Thoracic aorta (tissue), 2 donors: ENCODE data around the gene ASIP. TPM values are rescaled to one million over a fixed set of nuclear protein-coding genes. Genes with fewer than 3 reads are reported as not detected.

Experiments used
- ATAC-seq: fragments of 150-250 bp; one replicate; pipeline ENCODE4 v1.8.0; 2017; ENCODE audit warnings: low read depth; ENCODE audit not compliant: insufficient number of reproducible peaks, low FRiP score
- DNase-seq: peaks from one replicate; pipeline ENCODE4 v3.0.0-alpha.2; 2020; ENCODE audit warnings: low spot score
- H3K27ac ChIP-seq, 2 donors: fragments of 200-600 bp; sonication (generic); 1 replicate in 1 of 2; 2 replicates in 1 of 2; pipeline ENCODE4 v1.5.1; 2016; ENCODE audit warnings: mild to moderate bottlenecking in 2 of 2, moderate library complexity in 2 of 2
- H3K27me3 ChIP-seq: fragments of 200-600 bp; sonication (generic); replicated peaks from 2 replicates; pipeline ENCODE4 v1.6.0; 2016; ENCODE audit warnings: mild to moderate bottlenecking; ENCODE audit not compliant: insufficient read depth
- H3K36me3 ChIP-seq: fragments of 200-600 bp; sonication (generic); one replicate; pipeline ENCODE4 v1.5.1; 2016
- H3K4me1 ChIP-seq, 2 donors: fragments of 200-600 bp; sonication (generic); 1 replicate in 1 of 2; 2 replicates in 1 of 2; pipeline versions ENCODE4 v1.5.1 to v1.6.0; 2016; ENCODE audit warnings: low read depth in 2 of 2, mild to moderate bottlenecking in 1 of 2; ENCODE audit not compliant: control insufficient read depth in 1 of 2
- H3K4me3 ChIP-seq: fragments of 200-600 bp; sonication (generic); 2 replicates; pipeline ENCODE4 v1.5.1; 2016; ENCODE audit warnings: mild to moderate bottlenecking
- H3K9me3 ChIP-seq: fragments of 200-600 bp; sonication (generic); 2 replicates; pipeline ENCODE4 v1.5.1; 2016
- CTCF ChIP-seq: fragments of 200-600 bp; sonication (generic); IDR thresholded peaks from one replicate; pipeline ENCODE4 v1.5.1; 2019; ENCODE audit warnings: antibody characterized with exemption
- total RNA-seq, 2 donors: library from RNA; depleted of rRNA; stranded (reverse); fragments of >200 nt; gene quantifications; one replicate each; pipeline versions ENCODE4 v1.1.0 to v1.2.3, GENCODE V29; 2016

Gene ASIP
- total RNA-seq, 2 donors from 2014 or later: not detected

- TF ChIP-seq CTCF: no peak
- H3K4me3 ChIP-seq: peak overlapping the region; percentile 43
- no peak overlapping the region for H3K27ac ChIP-seq
- no peaks in the 10 kb centered on the region for H3K36me3 ChIP-seq
- H3K27me3 ChIP-seq: no peaks in the 10 kb centered on the region
- peaks cover 7 to 21% of the 10 kb centered on the region in 2 donors for H3K4me1 ChIP-seq
- DNase-seq (no peak), ATAC-seq (no peak)
- H3K9me3 ChIP-seq: no peaks in the 10 kb centered on the region
These were observed 70.8 kb downstream of the ASIP start for GRCh38 chr20:34312024-34312460.

DNA sequence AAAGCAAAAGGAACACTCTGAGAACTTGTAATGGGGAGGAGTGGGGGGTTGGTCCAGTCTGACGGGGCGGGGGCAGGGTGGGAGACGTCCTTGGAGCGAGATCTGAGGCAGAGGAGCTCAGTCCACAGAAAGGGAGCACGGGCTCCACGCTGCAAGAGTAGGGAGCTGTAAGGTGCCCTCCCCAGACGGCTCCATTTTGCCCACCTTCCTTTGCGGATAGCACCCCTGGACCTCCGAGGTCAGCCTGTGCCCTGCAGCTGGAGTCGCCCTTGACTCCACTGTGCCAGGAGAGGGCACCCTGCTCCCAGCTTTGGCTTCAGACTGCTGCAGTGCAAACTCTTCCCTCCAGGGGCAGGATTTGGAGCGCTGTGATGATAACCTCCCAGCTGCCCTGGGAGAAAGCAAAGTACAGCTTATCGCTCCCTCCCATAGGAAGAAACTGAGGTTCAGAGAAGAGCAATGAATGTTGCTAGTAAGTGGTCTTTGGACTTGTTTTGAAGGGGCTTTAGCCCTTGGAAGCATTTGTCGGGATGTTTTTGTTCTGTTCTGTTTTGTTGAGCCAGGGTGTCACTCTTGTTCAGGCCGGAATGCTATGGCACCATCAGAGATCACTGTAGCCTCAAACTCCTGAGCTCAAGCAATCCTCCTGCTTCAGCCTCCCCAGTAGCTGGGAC lies 71.5 kb downstream of the ASIP start:
- peak overlapping the region; percentile 43 for H3K4me3 ChIP-seq
- no peaks in the 10 kb centered on the region for H3K36me3 ChIP-seq
- no peaks in the 10 kb centered on the region for H3K9me3 ChIP-seq
- peaks cover 7 to 21% of the 10 kb centered on the region in 2 donors for H3K4me1 ChIP-seq
- H3K27ac ChIP-seq: no peak overlapping the region
- TF ChIP-seq CTCF: peak; percentile 98
- H3K27me3 ChIP-seq: no peaks in the 10 kb centered on the region
- DNase-seq: peak; percentile 42
- ATAC-seq: peak; percentile 78

- no peak for ATAC-seq
- H3K27me3 ChIP-seq: no peaks in the 10 kb centered on the region
- no peak for TF ChIP-seq CTCF
- DNase-seq: no peak
- no peak overlapping the region for H3K4me3 ChIP-seq
- H3K9me3 ChIP-seq: no peaks in the 10 kb centered on the region
- no peak overlapping the region for H3K27ac ChIP-seq
- H3K4me1 ChIP-seq: peaks cover 7 to 21% of the 10 kb centered on the region in 2 donors
- no peaks in the 10 kb centered on the region for H3K36me3 ChIP-seq
These were observed 74.0 kb downstream of the ASIP start for GRCh38 chr20:34315236-34315635.

- H3K27ac ChIP-seq: no peak overlapping the region
- TF ChIP-seq CTCF: no peak
- H3K9me3 ChIP-seq: no peaks in the 10 kb centered on the region
- peaks cover 5 to 18% of the 10 kb centered on the region in 2 donors for H3K4me1 ChIP-seq
- H3K27me3 ChIP-seq: no peaks in the 10 kb centered on the region
- no peak overlapping the region for H3K4me3 ChIP-seq
- H3K36me3 ChIP-seq: no peaks in the 10 kb centered on the region
- ATAC-seq (no peak), DNase-seq (no peak)
These were observed 75.1 kb downstream of the ASIP start for GRCh38 chr20:34316196-34316814.

Other genes with a start within 250 kb of the ASIP start
- gene RALY, start 247.5 kb upstream of the ASIP start, total RNA-seq: 100 to 1,000 TPM; 104 to 166 TPM
- 10 to 100 TPM; 24.6 to 35.8 TPM for gene EIF2S2, start 129.2 kb upstream of the ASIP start, total RNA-seq
- 10 to 100 TPM; 38.7 to 71.8 TPM for gene AHCY, start 61.9 kb downstream of the ASIP start, total RNA-seq
- 10 to 100 TPM; 46.2 to 70.6 TPM for gene ITCH, start 121.8 kb downstream of the ASIP start, total RNA-seq